NT2/D1 (cell line): ENCODE data around the gene KCNN2.

ENCODE experiments used
- DNase-seq: peaks from one replicate; pipeline ENCODE4 v3.0.0-alpha.2; 2011; ENCODE audit warnings: low read depth, low spot score
- H3K27me3 ChIP-seq: 2 replicates; pipeline ENCODE4 v1.6.0; 2011; ENCODE audit warnings: mild to moderate bottlenecking; ENCODE audit not compliant: insufficient read length, insufficient read depth
- H3K36me3 ChIP-seq: 2 replicates; pipeline ENCODE4 v1.6.1; 2011; ENCODE audit warnings: mild to moderate bottlenecking, low read length, mixed read lengths; ENCODE audit not compliant: insufficient read depth, insufficient read length
- H3K4me1 ChIP-seq: 2 replicates; pipeline ENCODE4 v1.5.1; 2011; ENCODE audit not compliant: insufficient read depth, insufficient read length
- H3K4me3 ChIP-seq: 2 replicates; pipeline ENCODE4 v1.5.1; 2011; ENCODE audit warnings: low read depth; ENCODE audit not compliant: insufficient read length
- H3K9ac ChIP-seq: 2 replicates; pipeline ENCODE4 v1.6.0; 2011; ENCODE audit warnings: low read depth; ENCODE audit not compliant: insufficient read length
- H3K9me3 ChIP-seq: 2 replicates; pipeline ENCODE4 v1.5.1; 2011; ENCODE audit warnings: mild to moderate bottlenecking, low read length; ENCODE audit not compliant: insufficient read depth
- SUZ12 ChIP-seq: IDR thresholded peaks from 2 replicates; pipeline ENCODE4 v1.6.1; 2011; ENCODE audit not compliant: insufficient read length, insufficient read depth; ENCODE audit errors: extremely low read depth
- YY1 ChIP-seq: IDR thresholded peaks from 2 replicates; pipeline ENCODE4 v1.6.1; 2011; ENCODE audit not compliant: insufficient read length, insufficient read depth
- ZNF274 ChIP-seq: IDR thresholded peaks from 2 replicates; pipeline ENCODE4 v1.6.1; 2011; ENCODE audit warnings: mild to moderate bottlenecking, low read depth, low read length

KCNN2 gene

GRCh38 chr5:114387433-114387832, 25.6 kb downstream of the KCNN2 start:
- H3K36me3 ChIP-seq = no peaks in the 10 kb centered on the region
- no peaks in the 10 kb centered on the region for H3K9me3 ChIP-seq
- H3K27me3 ChIP-seq = no peaks in the 10 kb centered on the region
- DNase-seq = no peak
- no peak overlapping the region for H3K9ac ChIP-seq
- TF ChIP-seq SUZ12 (no peak), ZNF274 (no peak), YY1 (no peak)
- no peak overlapping the region for H3K4me3 ChIP-seq
- H3K4me1 ChIP-seq = no peaks in the 10 kb centered on the region

GRCh38 chr5:114390431-114390830, 28.6 kb downstream of the KCNN2 start:
- no peak for TF ChIP-seq SUZ12
- TF ChIP-seq YY1 = no peak
- no peak for TF ChIP-seq ZNF274
- Histone ChIP-seq H3K4me1 (no peaks in the 10 kb centered on the region), H3K9me3 (no peaks in the 10 kb centered on the region), H3K9ac (no peak overlapping the region), H3K36me3 (no peaks in the 10 kb centered on the region), H3K27me3 (no peaks in the 10 kb centered on the region), H3K4me3 (no peak overlapping the region)
- no peak for DNase-seq

GRCh38 chr5:114391321-114391720, 29.5 kb downstream of the KCNN2 start:
- DNase-seq = no peak
- TF ChIP-seq YY1 = no peak
- no peak for TF ChIP-seq ZNF274
- no peak for TF ChIP-seq SUZ12
- Histone ChIP-seq H3K9me3 (no peaks in the 10 kb centered on the region), H3K4me1 (no peaks in the 10 kb centered on the region), H3K4me3 (no peak overlapping the region), H3K36me3 (no peaks in the 10 kb centered on the region), H3K27me3 (no peaks in the 10 kb centered on the region), H3K9ac (no peak overlapping the region)

GRCh38 chr5:114393159-114393558, 31.3 kb downstream of the KCNN2 start:
- no peak for DNase-seq
- no peaks in the 10 kb centered on the region for H3K36me3 ChIP-seq
- no peaks in the 10 kb centered on the region for H3K4me1 ChIP-seq
- no peak overlapping the region for H3K9ac ChIP-seq
- no peaks in the 10 kb centered on the region for H3K27me3 ChIP-seq
- no peak overlapping the region for H3K4me3 ChIP-seq
- H3K9me3 ChIP-seq = no peaks in the 10 kb centered on the region
- TF ChIP-seq SUZ12 (no peak), ZNF274 (no peak), YY1 (no peak)

- TF ChIP-seq ZNF274 (no peak), SUZ12 (no peak), YY1 (no peak)
- H3K4me3 ChIP-seq = no peak overlapping the region
- DNase-seq = no peak
- H3K27me3 ChIP-seq = no peaks in the 10 kb centered on the region
- H3K9ac ChIP-seq = no peak overlapping the region
- H3K9me3 ChIP-seq = no peaks in the 10 kb centered on the region
- H3K36me3 ChIP-seq = no peaks in the 10 kb centered on the region
- H3K4me1 ChIP-seq = no peaks in the 10 kb centered on the region
These were observed 40.3 kb downstream of the KCNN2 start for GRCh38 chr5:114402206-114402605.

GRCh38 chr5:114407783-114408182, 45.9 kb downstream of the KCNN2 start:
- Histone ChIP-seq H3K4me3 (no peak overlapping the region), H3K27me3 (no peaks in the 10 kb centered on the region), H3K9me3 (no peaks in the 10 kb centered on the region), H3K9ac (no peak overlapping the region), H3K36me3 (no peaks in the 10 kb centered on the region), H3K4me1 (no peaks in the 10 kb centered on the region)
- TF ChIP-seq SUZ12 (no peak), YY1 (no peak), ZNF274 (no peak)
- DNase-seq = no peak

GRCh38 chr5:114408847-114409246, 47.0 kb downstream of the KCNN2 start:
- Histone ChIP-seq H3K4me3 (no peak overlapping the region), H3K9ac (no peak overlapping the region), H3K4me1 (no peaks in the 10 kb centered on the region), H3K27me3 (no peaks in the 10 kb centered on the region), H3K9me3 (no peaks in the 10 kb centered on the region), H3K36me3 (no peaks in the 10 kb centered on the region)
- no peak for TF ChIP-seq ZNF274
- TF ChIP-seq SUZ12 = no peak
- TF ChIP-seq YY1 = no peak
- DNase-seq = no peak
